Measurements from ENCODE around the gene ABTB1.
A peak's percentile ranks its signal among the peaks of the same experiment; 100 is the strongest.

ABTB1 gene

GRCh38 chr3:127686512-127686894 lies 13.8 kb downstream of the ABTB1 start:
- DNase-seq (ENCODE audit: low read depth in 2 of 2), result no peak

GRCh38 chr3:127687228-127687737 lies 14.5 kb downstream of the ABTB1 start:
- no peak for DNase-seq (ENCODE audit: low read depth in 2 of 2)

- no peak for DNase-seq (ENCODE audit: low read depth in 2 of 2)
Measured at GRCh38 chr3:127688022-127688415, 15.3 kb downstream of the ABTB1 start.

- DNase-seq (ENCODE audit: low read depth in 2 of 2), result no peak
Measured at GRCh38 chr3:127688416-127689265, 15.9 kb downstream of the ABTB1 start.

GRCh38 chr3:127689266-127689860 lies 16.6 kb downstream of the ABTB1 start:
- DNase-seq (ENCODE audit: low read depth in 2 of 2), result no peak

- no peak for DNase-seq (ENCODE audit: low read depth in 2 of 2)
Measured at GRCh38 chr3:127690106-127690505, 17.4 kb downstream of the ABTB1 start.

GRCh38 chr3:127690823-127691452 lies 18.2 kb downstream of the ABTB1 start:
- no peak for DNase-seq (ENCODE audit: low read depth in 2 of 2)

GRCh38 chr3:127691489-127691888 lies 18.7 kb downstream of the ABTB1 start:
- DNase-seq (ENCODE audit: low read depth in 2 of 2), result no peak

GRCh38 chr3:127691974-127692373 lies 19.2 kb downstream of the ABTB1 start:
- no peak for DNase-seq (ENCODE audit: low read depth in 2 of 2)

GRCh38 chr3:127692501-127693335 lies 20.0 kb downstream of the ABTB1 start:
- no peak for DNase-seq (ENCODE audit: low read depth in 2 of 2)

GRCh38 chr3:127693336-127693843 lies 20.6 kb downstream of the ABTB1 start:
- no peak for DNase-seq (ENCODE audit: low read depth in 2 of 2)

- no peak for DNase-seq (ENCODE audit: low read depth in 2 of 2)
Measured at GRCh38 chr3:127694467-127695215, 21.9 kb downstream of the ABTB1 start.

- DNase-seq (ENCODE audit: low read depth in 2 of 2), result peak in 1 of 2 donors; percentile 25
Measured at GRCh38 chr3:127697551-127698240, 24.9 kb downstream of the ABTB1 start.

GRCh38 chr3:127698286-127698685 lies 25.5 kb downstream of the ABTB1 start:
- no peak for DNase-seq (ENCODE audit: low read depth in 2 of 2)

- no peak for DNase-seq (ENCODE audit: low read depth in 2 of 2)
Measured at GRCh38 chr3:127698691-127699415, 26.1 kb downstream of the ABTB1 start.

- no peak for DNase-seq (ENCODE audit: low read depth in 2 of 2)
Measured at GRCh38 chr3:127699416-127700300, 26.9 kb downstream of the ABTB1 start.

- no peak for DNase-seq (ENCODE audit: low read depth in 2 of 2)
Measured at GRCh38 chr3:127700406-127700805, 27.7 kb downstream of the ABTB1 start.

GRCh38 chr3:127701280-127701911 lies 28.6 kb downstream of the ABTB1 start:
- no peak for DNase-seq (ENCODE audit: low read depth in 2 of 2)

All from stimulated activated CD8-positive, alpha-beta memory T cell treated with anti-CD3 and anti-CD28 coated beads, Interleukin-15, amount 100 ng/mL, for 48 hours (primary cell).